GM20000 (cell line): ENCODE measurements around the gene GLP1R.

Experiments
- DNase-seq: peaks from one replicate; pipeline ENCODE4 v3.0.0; 2012; ENCODE audit warnings: low spot score
- TF ChIP-seq, protein P1 (sequence below): IDR thresholded peaks from 2 replicates; pipeline ENCODE4 v1.5.1; 2012; ENCODE audit warnings: mild to moderate bottlenecking, control low read depth; ENCODE audit errors: extremely low read depth, missing control alignments

Gene GLP1R

GRCh38 chr6:39111280-39111679 is 62.7 kb downstream of the GLP1R start:
- no peak for DNase-seq
- TF ChIP-seq, protein P1, sequence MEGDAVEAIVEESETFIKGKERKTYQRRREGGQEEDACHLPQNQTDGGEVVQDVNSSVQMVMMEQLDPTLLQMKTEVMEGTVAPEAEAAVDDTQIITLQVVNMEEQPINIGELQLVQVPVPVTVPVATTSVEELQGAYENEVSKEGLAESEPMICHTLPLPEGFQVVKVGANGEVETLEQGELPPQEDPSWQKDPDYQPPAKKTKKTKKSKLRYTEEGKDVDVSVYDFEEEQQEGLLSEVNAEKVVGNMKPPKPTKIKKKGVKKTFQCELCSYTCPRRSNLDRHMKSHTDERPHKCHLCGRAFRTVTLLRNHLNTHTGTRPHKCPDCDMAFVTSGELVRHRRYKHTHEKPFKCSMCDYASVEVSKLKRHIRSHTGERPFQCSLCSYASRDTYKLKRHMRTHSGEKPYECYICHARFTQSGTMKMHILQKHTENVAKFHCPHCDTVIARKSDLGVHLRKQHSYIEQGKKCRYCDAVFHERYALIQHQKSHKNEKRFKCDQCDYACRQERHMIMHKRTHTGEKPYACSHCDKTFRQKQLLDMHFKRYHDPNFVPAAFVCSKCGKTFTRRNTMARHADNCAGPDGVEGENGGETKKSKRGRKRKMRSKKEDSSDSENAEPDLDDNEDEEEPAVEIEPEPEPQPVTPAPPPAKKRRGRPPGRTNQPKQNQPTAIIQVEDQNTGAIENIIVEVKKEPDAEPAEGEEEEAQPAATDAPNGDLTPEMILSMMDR, result no peak

DNA sequence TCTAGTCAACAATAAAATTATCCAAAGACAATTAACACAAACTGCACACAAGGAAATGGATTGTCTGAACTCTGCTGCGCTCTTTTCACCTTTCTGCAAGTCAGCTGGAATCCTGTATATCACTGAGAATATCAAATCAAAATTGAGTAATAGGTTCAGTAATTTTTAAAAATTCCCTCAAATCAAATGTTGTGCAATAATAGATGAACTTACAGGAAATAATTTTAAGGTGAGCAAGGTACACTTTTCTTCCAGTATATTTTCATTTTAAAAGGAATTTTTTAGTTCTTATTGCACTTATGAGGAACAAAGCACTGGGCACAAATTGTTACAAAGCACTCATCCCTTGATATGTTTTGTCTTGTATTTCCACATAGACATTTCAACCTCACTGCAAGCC is 65.2 kb downstream of the GLP1R start:
- no peak for DNase-seq
- TF ChIP-seq, protein P1, result no peak

- TF ChIP-seq, protein P1, result no peak
- DNase-seq, result no peak
Observed at GRCh38 chr6:39114388-39114703, 65.8 kb downstream of the GLP1R start.

GRCh38 chr6:39114704-39115599 is 66.4 kb downstream of the GLP1R start, which contains the start of gene SAYSD1:
SAYSD1 (minus strand) TSS chr6:39115186; CDS start chr6:39115089, 97 bp downstream.
- peak; percentile 92 for DNase-seq
- TF ChIP-seq, protein P1, result no peak

- TF ChIP-seq, protein P1, result no peak
- DNase-seq, result no peak
Observed at GRCh38 chr6:39118921-39119320, 70.3 kb downstream of the GLP1R start.

GRCh38 chr6:39124114-39124513 is 75.5 kb downstream of the GLP1R start:
- TF ChIP-seq, protein P1, result no peak

DNA sequence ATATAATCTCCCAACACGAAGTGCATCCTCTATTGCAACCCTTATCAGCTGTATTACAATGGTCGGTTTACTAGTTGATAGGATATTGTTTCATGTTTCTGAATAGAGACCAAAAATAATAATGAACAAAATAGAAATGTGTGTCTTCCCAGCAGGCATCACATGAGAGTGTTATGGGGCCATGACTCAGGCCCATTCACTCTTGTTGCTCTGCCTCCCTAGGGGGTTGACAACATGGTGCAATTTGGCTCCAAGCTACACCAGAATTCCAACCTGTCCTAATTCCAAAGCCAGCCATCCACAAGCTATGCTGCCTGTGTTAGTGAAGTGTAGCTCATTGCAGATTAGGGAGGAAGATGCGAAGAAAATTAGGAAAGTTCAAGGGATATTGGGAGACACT is 79.5 kb downstream of the GLP1R start:
- no peak for DNase-seq
- TF ChIP-seq, protein P1, result no peak

More at GRCh38 chr6:39124114-39124513, 75.5 kb downstream of the GLP1R start:
- DNase-seq, result no peak
